ENCODE data around the gene GNAS.

GNAS gene

DNA sequence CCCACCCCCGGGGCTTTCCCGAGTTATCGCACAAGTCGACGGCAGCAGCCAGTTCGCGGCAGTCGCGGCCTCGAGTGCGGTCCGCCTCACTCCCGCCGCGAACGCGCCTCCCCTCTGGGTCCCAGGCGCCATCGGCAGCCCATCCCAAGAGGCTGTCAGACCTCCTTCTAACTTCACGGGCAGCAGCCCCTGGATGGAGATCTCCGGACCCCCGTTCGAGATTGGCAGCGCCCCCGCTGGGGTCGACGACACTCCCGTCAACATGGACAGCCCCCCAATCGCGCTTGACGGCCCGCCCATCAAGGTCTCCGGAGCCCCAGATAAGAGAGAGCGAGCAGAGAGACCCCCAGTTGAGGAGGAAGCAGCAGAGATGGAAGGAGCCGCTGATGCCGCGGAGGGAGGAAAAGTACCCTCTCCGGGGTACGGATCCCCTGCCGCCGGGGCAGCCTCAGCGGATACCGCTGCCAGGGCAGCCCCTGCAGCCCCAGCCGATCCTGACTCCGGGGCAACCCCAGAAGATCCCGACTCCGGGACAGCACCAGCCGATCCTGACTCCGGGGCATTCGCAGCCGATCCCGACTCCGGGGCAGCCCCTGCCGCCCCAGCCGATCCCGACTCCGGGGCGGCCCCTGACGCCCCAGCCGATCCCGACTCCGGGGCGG, 1.6 kb downstream of the GNAS start:
- DNase-seq (ENCODE audit: low read depth), result no peak

DNA sequence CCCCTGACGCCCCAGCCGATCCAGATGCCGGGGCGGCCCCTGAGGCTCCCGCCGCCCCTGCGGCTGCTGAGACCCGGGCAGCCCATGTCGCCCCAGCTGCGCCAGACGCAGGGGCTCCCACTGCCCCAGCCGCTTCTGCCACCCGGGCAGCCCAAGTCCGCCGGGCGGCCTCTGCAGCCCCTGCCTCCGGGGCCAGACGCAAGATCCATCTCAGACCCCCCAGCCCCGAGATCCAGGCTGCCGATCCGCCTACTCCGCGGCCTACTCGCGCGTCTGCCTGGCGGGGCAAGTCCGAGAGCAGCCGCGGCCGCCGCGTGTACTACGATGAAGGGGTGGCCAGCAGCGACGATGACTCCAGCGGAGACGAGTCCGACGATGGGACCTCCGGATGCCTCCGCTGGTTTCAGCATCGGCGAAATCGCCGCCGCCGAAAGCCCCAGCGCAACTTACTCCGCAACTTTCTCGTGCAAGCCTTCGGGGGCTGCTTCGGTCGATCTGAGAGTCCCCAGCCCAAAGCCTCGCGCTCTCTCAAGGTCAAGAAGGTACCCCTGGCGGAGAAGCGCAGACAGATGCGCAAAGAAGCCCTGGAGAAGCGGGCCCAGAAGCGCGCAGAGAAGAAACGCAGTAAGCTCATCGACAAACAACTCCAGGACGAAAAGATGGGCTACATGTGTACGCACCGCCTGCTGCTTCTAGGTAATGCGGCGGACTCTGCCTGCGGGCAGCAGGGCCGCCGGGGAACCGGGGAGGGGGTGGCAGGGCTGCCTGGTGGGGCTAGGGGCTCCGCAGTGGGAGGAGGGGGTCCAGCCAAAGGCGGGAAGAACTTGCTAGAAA, 2.3 kb downstream of the GNAS start:
- no peak for DNase-seq (ENCODE audit: low read depth)

DNA sequence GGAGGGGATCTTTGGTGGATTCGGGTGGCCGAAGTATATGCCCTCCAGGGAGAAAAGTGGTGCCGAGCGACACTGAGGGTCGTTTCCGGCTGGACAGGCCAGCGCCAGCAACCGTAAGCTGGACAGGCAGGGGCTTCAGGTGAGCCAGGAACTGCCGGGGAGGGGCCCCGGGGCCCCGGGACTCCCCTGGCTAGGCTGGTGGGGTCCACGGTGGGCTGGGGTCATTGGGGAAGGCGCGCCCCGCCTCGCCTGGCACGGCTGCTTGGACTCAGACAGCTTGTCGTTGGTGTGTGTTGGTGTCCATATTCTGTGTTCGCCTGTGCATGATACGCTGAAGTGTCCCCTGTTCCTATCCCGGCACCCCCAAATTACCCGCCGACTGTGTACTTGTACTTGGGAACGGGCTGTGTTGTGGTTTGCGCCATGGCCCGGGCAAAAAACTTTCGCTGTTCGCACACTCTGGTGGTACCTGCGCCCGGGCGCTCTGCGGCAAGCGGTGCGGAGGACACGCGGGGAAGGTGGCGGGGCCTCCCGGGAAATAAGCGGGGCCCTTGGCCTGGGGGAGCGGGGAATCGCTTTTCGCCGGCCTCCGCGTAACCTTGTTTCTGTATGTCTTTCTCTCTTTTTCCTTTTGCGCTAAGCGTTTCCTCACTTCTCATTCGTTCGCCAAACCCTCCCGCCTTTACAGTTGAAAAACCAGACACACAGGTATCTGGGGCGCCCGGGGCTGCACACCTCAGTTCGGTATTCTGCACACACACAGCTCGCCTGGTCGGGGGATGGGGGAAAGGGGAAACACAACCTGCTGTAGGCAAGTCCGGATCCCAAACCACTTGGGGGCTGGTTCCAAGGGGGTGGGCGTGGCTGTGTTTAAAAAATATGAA, 3.2 kb downstream of the GNAS start:
- DNase-seq (ENCODE audit: low read depth), result no peak

DNA sequence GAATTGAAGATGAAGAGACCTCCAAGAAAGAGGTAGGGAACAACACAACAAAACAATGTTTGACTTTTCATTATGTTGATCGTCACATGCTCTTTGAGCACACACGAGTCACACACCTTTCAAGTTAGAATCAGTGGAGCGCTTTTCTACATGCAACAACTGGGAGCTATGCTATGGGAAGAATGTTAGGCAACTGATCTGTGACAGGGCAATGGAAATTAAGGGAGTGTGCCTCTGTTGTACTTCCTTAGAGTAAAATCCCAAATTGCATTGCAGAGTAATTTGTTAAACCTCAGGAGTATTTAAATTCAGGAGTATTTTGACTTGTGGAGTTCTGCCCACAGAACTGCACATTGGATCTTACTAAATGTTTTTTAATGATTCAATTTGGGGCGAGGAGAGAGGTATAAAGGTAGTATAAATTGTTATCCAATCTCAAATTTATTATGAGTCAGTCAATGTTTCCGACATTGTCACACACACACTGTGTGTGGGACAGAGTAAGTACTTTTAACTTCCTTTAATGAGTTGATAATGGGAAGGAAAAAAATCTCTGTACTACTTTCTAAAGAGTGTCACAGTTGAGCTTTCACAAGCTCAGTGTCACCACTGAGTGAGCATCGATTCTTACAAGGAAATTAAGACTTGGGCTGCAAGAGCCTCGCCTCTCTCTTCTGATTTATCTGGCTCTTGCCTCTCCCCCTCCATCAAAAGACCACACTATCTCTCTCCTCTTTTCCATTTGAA, 10.7 kb downstream of the GNAS start:
- DNase-seq (ENCODE audit: low read depth), result no peak

DNA sequence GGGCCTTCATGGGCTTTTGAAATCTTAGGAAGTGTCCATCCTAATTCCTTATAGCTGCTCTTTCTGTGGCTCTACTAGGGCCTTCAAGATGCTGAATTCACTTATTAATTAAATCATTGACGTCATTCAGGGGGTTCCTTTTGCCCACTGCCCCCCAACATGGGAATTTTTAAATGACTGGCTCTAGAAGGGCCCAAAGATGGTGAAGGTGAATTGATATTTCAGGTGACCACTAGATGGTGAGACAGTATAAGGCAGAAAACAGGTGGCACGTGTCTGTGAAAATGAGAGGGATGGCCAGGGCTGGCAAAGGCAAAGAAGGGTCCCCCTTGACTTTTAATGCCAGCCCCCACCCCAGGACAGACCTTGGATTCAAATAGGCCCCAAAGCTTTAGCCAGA, 11.8 kb downstream of the GNAS start:
- DNase-seq (ENCODE audit: low read depth), result no peak

DNA sequence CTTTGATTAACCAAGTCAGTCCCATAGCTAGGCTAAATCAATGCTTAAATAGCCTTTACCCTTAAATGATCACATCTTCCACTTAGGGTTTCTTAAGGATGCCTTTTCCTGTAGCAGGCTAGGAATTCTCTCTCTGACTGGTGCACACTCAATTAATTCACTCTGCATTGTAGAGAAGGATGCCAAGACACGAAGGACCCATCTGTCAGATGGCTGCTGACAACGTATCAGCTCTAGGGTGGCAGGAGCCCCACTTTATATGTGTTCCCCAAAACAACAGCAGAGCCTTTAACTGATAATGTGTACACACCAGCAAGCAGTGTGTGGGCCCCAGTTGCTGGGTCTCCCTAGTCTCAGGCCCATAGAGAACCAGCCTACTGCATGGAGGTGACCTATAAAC, 13.3 kb downstream of the GNAS start:
- no peak for DNase-seq (ENCODE audit: low read depth)

DNA sequence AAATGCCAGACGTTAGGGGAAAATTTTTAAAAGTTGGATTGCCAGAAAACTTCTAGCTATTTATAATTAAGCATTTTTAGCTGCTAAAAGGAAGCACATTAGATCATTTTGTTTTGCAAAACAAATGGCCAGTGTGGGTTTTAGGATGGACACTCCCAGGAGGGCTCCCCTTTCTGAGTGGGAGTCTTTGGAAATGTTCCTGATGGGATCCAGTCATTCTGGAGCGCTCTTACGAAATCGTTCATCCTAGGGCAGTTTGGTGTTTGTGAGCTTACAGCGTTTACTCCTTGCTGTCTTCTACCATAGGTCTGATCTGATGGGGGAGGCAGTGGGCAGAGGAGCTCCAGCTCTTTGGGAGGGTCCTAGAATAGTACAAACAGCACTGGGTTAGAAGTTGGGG, 14.7 kb downstream of the GNAS start:
- no peak for DNase-seq (ENCODE audit: low read depth)

DNA sequence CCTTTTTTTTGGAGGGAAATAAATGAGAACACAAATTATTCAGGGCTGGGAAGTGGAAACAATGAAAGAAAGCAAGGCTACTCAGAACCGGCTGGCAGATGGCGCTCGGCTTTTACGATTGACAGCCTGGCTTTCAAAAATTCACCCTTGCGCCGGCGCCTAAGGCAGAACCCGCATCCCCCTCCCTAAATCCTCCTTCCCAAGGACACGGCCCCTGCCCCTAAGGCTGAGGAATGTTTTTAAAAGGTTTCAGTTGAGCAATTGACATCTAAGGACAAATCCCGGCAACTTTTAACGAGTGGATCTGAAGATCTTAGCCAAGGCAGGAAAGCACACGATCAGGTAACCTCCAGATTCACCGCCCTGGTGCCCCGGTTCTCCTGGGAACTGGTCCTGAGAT, 16.3 kb downstream of the GNAS start:
- DNase-seq (ENCODE audit: low read depth), result no peak

DNA sequence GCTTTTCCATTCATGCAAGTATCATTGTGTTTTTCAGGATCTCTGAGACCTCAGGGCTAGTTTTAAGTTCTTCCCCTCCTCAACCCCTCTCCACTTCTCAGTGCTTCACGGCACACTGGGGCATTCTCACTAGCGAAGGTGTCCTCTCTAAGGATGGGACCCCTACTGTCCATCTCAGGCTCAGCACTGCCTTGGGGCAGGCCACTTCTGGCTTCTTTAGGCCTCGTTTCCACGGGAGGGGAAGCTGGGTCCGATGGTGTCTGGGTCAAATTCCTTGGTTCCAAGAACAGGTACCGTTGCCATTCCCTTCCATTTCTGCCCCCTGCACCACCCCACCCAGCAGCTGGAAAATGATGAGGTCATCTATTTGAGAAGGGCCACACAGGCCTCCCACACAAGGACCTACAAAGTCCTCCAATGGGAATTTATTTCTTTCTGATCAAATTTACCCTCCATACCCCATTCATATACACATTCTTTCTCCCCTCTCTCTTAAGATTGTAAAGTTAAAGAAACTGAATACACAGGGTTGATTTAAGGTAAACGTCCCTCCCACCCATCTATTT, 17.2 kb downstream of the GNAS start:
- no peak for DNase-seq (ENCODE audit: low read depth)

DNA sequence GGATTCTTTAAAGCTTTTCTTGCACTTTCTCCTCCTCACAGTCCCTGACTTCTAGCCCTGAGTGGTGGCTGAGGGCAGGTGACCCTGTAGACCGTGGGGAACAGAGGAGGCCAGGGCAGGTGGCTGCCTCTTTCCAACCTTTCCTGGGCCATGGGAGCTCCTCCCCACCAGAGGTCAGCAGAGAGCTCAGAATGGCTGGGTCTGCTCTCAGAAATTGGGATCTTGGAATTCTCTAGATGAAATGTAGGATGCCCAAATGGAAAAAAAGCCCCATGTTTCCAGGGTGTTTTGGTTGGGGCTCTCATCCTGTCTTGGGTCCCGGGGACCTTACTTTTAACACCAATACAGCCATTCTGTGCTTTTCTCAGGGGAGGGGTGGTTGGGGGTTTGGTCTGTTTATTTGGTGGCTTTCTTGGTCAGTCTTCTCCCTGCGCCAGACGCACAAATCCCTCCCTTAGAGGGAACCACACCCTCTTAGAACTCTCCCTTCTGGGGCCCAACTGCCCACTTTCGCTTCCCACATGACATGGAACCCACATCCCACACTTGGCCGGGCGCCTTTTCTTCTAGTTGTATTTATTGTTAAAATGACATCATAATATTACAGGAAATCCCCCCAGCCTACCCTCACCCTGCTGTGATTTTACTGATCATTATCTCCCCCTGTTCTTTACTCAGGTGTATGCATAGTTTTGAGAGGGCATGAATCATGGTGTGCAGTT, 17.9 kb downstream of the GNAS start:
- DNase-seq (ENCODE audit: low read depth), result peak; percentile 40

DNA sequence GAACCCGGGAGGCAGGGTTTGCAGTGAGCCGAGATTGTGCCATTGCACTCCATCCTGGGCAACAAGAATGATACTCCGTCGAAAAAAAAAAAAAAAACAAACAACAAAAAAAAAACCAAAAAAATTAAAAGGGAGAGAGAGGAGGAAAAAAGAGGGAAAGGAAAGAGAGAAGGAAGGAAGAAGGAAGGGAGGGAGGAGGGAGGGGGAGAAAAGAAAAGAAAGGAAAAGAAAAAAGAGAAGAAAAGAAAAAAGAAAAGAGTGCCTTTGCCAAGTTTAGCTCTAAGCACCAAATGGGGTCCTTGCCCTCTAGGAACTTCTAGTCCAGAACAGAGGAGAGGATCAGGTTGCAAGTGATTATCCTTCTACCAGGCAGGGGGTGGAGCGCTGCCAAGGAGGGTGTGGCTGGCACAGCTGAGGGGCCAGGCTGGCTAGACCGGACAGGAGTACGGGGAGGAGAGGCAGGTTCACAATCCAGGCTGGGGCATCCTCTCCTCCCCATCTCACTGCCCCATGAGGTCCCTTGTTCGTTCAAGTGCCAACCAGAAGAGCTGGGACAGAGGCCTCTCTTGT, 19.1 kb downstream of the GNAS start:
- no peak for DNase-seq (ENCODE audit: low read depth)

DNA sequence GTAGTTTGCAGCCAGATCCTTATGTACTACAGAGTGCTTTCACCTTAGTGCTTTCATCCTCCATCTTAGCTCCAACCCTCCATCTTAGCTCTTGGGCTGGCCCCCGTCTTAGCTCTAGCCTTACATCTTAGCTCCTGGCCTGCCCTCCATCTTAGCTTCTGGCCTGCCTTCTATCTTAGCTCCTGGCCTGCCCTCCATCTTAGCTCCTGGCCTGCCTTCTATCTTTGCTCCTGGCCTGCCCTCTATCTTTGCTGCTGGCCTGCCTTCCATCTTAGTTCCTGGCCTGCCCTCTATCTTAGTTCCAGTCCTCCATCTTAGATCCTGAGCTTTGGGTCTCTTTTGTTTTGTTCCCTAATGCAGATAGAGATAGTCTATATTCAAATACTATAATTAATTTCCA, 22.0 kb downstream of the GNAS start:
- no peak for DNase-seq (ENCODE audit: low read depth)

DNA sequence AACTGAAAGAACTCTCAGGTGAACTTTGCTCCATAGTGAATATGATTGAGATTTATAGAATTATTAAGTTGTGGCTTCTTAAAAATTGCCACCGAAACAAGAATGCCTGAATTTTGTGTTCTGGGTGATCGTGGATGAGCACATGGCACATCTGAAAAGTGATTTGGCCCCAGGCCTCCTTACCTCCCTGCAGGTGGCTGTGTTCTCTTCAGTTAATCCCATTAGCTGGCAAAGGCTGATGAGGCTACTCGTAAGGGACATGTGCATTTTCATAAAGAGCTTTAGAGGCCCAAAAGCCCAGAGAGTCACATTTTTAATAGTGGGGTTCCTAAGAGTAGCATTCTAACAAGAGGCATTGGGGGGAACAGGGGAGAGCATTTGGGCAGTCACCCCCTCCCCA, 22.6 kb downstream of the GNAS start:
- no peak for DNase-seq (ENCODE audit: low read depth)

DNA sequence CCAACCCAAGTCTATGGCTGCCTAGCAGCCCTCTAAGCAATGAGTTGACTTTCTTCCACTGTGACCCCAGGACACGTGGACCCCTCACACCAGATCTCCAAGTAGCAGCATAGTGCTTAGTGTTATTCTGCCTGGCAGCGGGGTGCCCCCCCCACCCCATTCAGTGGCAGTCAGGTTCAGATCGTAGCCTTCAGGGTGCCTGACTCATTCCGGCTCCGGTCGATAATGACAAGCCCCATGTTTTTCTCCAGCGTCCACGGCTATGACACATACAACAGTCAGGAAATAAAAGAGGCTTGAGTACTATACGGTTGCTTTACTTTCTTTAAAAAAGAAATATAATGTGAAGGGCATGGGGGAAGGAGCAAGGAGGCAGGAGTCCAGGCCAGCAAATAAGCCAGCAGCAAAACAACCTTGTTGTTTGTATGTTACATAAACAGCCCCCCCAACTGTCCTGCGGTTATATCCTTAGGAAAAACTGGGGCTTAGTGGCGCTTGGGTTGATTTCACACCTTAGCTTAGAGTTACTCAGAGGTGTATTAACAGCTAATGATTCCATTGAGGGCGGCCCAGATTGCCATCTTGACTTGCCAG, 23.1 kb downstream of the GNAS start:
- no peak for DNase-seq (ENCODE audit: low read depth)

DNA sequence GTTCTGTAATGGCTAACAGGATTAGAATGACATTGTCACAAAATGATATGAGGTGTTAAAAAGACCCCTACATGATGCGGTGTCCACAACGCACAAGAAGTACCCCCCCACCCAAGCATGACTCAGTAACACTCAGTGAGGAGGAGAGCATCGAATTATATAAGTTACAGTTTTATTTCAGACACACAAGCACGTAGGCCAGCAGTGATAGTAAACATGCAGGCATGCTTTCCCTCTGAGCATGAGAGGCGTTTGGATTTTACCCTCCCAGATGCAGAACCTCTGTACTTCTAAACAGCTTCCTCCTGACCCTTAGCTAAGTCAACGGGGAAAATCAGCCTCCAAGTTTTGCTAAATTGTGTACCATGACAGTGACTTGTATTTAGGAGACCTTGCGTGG, 23.9 kb downstream of the GNAS start:
- DNase-seq (ENCODE audit: low read depth), result no peak

DNA sequence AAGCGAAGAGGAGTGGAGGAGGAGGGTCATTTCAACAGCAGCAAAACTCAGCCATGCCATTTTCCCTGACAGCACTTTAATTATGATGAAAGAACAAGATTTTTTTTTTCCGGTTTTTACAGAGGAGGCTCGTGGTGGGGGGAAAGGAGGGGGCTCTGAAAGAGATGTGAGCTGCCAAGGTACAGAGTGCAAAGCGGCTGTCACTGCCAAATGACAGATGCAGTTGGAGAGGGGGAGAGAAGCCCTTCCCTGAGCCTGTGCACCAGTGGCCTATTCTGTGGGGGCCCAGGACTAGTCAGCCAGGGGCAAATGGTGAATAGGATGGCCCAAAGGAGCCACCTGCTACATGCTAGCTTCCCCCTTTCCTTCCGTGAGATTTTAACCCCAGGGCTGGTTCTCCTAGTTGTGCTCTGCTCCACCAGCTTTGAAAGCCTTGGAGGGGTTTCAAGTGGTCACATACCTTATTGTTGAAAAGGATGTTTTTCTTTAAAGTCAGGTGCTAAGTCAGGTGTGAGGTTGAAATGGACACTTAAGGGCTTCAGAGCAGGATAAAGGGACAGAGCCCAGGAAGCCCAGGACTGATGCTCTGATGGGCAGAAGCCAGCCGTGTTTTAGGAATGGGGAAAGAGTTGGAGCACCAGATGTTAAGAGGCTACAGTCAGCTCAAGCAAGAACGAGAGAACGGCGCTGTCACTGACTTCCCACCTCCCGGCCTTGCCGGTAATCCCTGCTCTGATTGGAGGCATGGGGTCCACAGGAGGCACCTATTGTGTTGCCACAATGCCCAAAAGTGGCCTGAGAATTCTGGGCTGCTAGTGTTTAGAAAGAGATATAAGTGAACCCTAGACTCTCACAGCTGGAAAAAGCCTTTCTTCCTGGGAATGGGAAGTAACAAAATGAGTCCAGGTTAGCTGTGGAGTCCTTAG, 24.8 kb downstream of the GNAS start:
- DNase-seq (ENCODE audit: low read depth), result no peak

DNA sequence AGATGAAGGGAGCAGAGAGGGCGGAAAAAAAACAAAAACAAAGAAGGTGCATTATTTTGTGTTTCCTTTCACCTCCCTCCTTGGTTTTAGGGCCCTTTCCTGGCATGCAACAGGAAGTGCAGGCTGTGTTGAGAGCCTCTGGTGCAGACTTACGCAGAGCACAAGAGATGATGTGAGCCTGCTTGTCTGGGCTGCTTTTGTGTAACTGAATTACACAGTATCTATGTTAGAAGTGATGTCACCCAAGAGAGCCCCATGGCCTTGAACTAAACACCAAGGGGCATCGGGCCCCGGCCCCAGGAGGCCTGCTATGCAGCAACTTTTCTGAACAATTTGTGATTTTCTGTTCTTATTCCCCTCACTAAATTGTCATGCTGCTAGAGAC, 25.5 kb downstream of the GNAS start:
- no peak for DNase-seq (ENCODE audit: low read depth)

DNA sequence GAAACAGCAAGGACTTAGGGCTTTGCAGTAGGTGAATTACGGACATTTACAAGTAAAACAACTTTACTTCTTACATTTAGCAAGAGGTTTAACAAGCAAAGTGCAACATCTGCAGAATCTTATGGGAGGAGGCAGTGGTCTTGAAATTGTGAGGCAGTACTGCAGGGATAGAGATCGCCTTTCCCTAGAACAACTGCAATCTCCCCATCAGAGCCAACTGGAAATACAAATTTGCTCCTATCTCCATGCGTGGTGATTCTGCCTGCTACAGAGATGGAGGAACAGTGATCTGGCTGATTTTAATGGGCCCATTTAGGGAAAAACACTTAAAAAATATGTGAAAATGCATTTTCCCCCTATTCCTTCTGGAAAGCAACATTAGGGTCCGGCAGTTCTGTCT, 25.9 kb downstream of the GNAS start:
- no peak for DNase-seq (ENCODE audit: low read depth)

DNA sequence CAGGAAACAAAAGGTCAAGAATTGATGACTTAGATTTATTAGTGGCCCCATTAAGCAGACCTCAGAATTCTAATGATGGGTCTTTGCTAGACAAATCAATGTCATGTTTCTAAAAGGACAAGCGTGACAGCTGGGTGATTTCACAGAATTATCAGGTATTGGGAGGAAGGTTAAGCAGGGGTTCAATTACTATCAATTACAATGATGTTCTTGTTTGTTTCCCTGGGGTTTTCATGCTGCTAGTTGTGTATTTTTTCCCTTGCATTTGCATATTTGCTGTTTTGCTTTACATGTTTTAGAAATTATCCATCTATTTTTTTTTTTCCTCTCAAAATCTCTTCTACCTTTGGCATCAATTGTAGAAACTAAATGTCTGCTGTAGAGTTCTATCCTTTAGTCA, 27.9 kb downstream of the GNAS start:
- no peak for DNase-seq (ENCODE audit: low read depth)

Data from stimulated activated CD4-positive, alpha-beta T cell treated with anti-CD3 and anti-CD28 coated beads, Interleukin-2, amount 100 ng/mL, for 4 hours (primary cell).